Transverse colon (tissue), 4 donors: Measurements from ENCODE around the gene ARSD. TPM values are rescaled to one million over a fixed set of nuclear protein-coding genes. Genes with fewer than 3 reads are reported as not detected.
"Not testable (repeated sequence)": the region's sequence is repeated elsewhere in the genome, so short reads cannot be mapped to it uniquely, and the experiment has no call there.

ENCODE experiments used
- DNase-seq: peaks from one replicate; pipeline ENCODE4 v3.0.0-alpha.2; 2019
- H3K27ac ChIP-seq, 4 donors: fragments of 200-600 bp; sonication (generic); 2 replicates each; pipeline ENCODE4 v1.5.1; 2016 to 2018; ENCODE audit warnings: inconsistent platforms in 4 of 4
- H3K27me3 ChIP-seq: fragments of 200-600 bp; sonication (generic); 2 replicates; pipeline ENCODE4 v1.5.1; 2017; ENCODE audit warnings: inconsistent platforms
- H3K36me3 ChIP-seq, 4 donors: fragments of 200-600 bp; sonication (generic); 2 replicates each; pipeline ENCODE4 v1.5.1; 2017 to 2019; ENCODE audit warnings: inconsistent platforms in 4 of 4
- H3K4me1 ChIP-seq, 4 donors: fragments of 200-600 bp; sonication (generic); 2 replicates each; pipeline ENCODE4 v1.5.1; 2017 to 2020; ENCODE audit warnings: inconsistent platforms in 4 of 4
- H3K4me3 ChIP-seq, 4 donors: fragments of 200-600 bp; sonication (generic); 1 replicate in 1 of 4; 2 replicates in 3 of 4; pipeline versions ENCODE4 v1.5.1 to v1.6.1; 2017 to 2019; ENCODE audit warnings: inconsistent platforms in 4 of 4
- H3K9me3 ChIP-seq, 2 donors: fragments of 200-600 bp; sonication (generic); 2 replicates each; pipeline ENCODE4 v1.5.1; 2017 to 2019; ENCODE audit warnings: inconsistent platforms in 2 of 2
- EP300 ChIP-seq: sonication (generic); formaldehyde crosslinking; IDR thresholded peaks from one replicate; pipeline ENCODE4 v1.6.1; 2017; ENCODE audit warnings: antibody characterized with exemption, low read depth
- POLR2A ChIP-seq: fragments of 450-650 bp; IDR thresholded peaks from one replicate; pipeline ENCODE4 v1.6.1; 2016; ENCODE audit warnings: antibody characterized with exemption, mild to moderate bottlenecking, moderate library complexity
- POLR2AphosphoS5 ChIP-seq, 3 donors: sonication (generic); formaldehyde crosslinking; IDR thresholded peaks; one replicate each; pipeline ENCODE4 v1.6.1; 2016; ENCODE audit warnings: antibody characterized with exemption in 3 of 3
- WGBS, 2 donors: methylation state at CpG; one replicate each; pipeline ENCODE4 v1.1.5; 2018; ENCODE audit warnings: low coverage in 1 of 2; 5-methylcytosine and 5-hydroxymethylcytosine counted together
- in situ Hi-C, 4 donors: fragments of 200-750 bp; cut with MboI; loops; one replicate each; pipeline versions ENCODE4 v1.15.0 to v1.15.1; 2017; ENCODE audit warnings: low sequenced_read_pairs in 3 of 4, low pct_ligation_motif_present in 1 of 4, low pct_unique_long_range_greater_than_20kb in 1 of 4
- intact Hi-C: fragments of 100-400 bp; cut with DNase I; formaldehyde crosslinking; loops from one replicate; pipeline ENCODE4 v1.15.1; 2023; ENCODE audit warnings: low total_unique reads
- total RNA-seq, 4 donors: library from RNA; depleted of rRNA; stranded (reverse); fragments of >200 nt; gene quantifications; one replicate each; pipeline ENCODE4 v1.1.0, GENCODE V29; 2016
- TF ChIP-seq, protein P1 (sequence below), 5 experiments: fragments of 200-600 bp in 3 of 5; fragments of 450-650 bp in 2 of 5; sonication (generic) in 3 of 5; IDR thresholded peaks; 1 replicate in 2 of 5; 2 replicates in 3 of 5; pipeline ENCODE4 v1.5.1; 2016 to 2017; ENCODE audit warnings: antibody characterized with exemption in 5 of 5, inconsistent platforms in 3 of 5, mild to moderate bottlenecking in 2 of 5, moderate library complexity in 1 of 5

ARSD gene
- total RNA-seq, 4 donors from 2014 or later = 47.1 to 65.4 (median 58.6) TPM

DNA sequence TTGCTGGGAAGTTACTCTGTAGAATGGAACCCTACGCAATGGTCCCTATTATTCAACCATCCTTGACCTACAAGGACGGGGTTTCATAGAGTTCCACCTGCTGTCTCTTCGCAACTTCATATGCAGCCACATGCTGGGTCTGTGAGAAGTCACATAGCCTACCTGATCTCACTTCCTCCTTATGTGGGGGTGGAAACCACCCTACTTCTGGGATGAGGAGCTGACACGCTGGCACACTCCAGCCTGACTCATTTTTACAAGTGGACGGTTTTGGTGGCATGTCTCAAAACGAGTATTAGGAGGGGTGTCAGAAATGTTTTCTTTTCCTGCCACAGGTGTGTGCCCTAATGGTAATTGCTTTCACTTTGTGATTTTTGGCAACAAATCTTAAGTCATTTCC lies 36.8 kb upstream of the ARSD start:
- no peaks in the 10 kb centered on the region for H3K27me3 ChIP-seq
- no peaks in the 10 kb centered on the region for H3K4me1 ChIP-seq
- intact Hi-C loops = no loop called here
- no peaks in the 10 kb centered on the region for H3K9me3 ChIP-seq
- H3K27ac ChIP-seq = no peak overlapping the region
- WGBS, 2 donors = 28 to 73% methylated on average over 2 to 6 of the region's 6 CpGs
- in situ Hi-C loops = no loop called here
- no peak overlapping the region for H3K4me3 ChIP-seq
- no peaks in the 10 kb centered on the region for H3K36me3 ChIP-seq
- DNase-seq = no peak
- TF ChIP-seq EP300 = no peak
- no peak for TF ChIP-seq POLR2A
- no peak for TF ChIP-seq POLR2AphosphoS5 (IDR thresholded peaks at IDR 0.05)
- TF ChIP-seq, protein P1, sequence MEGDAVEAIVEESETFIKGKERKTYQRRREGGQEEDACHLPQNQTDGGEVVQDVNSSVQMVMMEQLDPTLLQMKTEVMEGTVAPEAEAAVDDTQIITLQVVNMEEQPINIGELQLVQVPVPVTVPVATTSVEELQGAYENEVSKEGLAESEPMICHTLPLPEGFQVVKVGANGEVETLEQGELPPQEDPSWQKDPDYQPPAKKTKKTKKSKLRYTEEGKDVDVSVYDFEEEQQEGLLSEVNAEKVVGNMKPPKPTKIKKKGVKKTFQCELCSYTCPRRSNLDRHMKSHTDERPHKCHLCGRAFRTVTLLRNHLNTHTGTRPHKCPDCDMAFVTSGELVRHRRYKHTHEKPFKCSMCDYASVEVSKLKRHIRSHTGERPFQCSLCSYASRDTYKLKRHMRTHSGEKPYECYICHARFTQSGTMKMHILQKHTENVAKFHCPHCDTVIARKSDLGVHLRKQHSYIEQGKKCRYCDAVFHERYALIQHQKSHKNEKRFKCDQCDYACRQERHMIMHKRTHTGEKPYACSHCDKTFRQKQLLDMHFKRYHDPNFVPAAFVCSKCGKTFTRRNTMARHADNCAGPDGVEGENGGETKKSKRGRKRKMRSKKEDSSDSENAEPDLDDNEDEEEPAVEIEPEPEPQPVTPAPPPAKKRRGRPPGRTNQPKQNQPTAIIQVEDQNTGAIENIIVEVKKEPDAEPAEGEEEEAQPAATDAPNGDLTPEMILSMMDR (IDR thresholded peaks at IDR 0.05) = no peak

- H3K9me3 ChIP-seq, H3K4me1 ChIP-seq, H3K36me3 ChIP-seq, in situ Hi-C loops, H3K27me3 ChIP-seq, intact Hi-C loops: not testable (repeated sequence)
- DNase-seq = peak; percentile 49
- WGBS, 2 donors = 38% methylated on average over 15 of the region's 16 CpGs; no CpG with 5 or more reads in 1 of the 2 donors
- Histone ChIP-seq H3K4me3 (peak overlapping the region in 1 of 4 donors; percentile 28), H3K27ac (peak overlapping the region; percentile 60 to 76 (median 68))
These were observed 35.1 kb upstream of the ARSD start for GRCh38 chrX:2963992-2964794.

- peak overlapping the region; percentile 60 to 76 (median 68) for H3K27ac ChIP-seq
- in situ Hi-C loops, H3K4me3 ChIP-seq, DNase-seq, H3K9me3 ChIP-seq, H3K36me3 ChIP-seq, H3K4me1 ChIP-seq, intact Hi-C loops, H3K27me3 ChIP-seq: not testable (repeated sequence)
- 75% methylated on average over 7 of the region's 7 CpGs; no CpG with 5 or more reads in 1 of the 2 donors for WGBS, 2 donors
These were observed 34.3 kb upstream of the ARSD start for GRCh38 chrX:2963449-2963848.

- DNase-seq = peak; percentile 11
- TF ChIP-seq, protein P1 (IDR thresholded peaks at IDR 0.05) = no peak
- TF ChIP-seq POLR2A = no peak
- TF ChIP-seq EP300 = no peak
- TF ChIP-seq POLR2AphosphoS5 (IDR thresholded peaks at IDR 0.05) = no peak
- no peaks in the 10 kb centered on the region for H3K4me1 ChIP-seq
- in situ Hi-C loops (no loop called here), intact Hi-C loops (no loop called here)
- 67% methylated on average over 11 of the region's 11 CpGs; no CpG with 5 or more reads in 1 of the 2 donors for WGBS, 2 donors
- H3K27me3 ChIP-seq = no peaks in the 10 kb centered on the region
- H3K9me3 ChIP-seq = no peaks in the 10 kb centered on the region
- peak overlapping the region in 1 of 4 donors; percentile 16 for H3K4me3 ChIP-seq
- peak overlapping the region in 1 of 4 donors; percentile 28 for H3K27ac ChIP-seq
- no peaks in the 10 kb centered on the region for H3K36me3 ChIP-seq
These were observed 33.2 kb upstream of the ARSD start for GRCh38 chrX:2962381-2962780.

DNA sequence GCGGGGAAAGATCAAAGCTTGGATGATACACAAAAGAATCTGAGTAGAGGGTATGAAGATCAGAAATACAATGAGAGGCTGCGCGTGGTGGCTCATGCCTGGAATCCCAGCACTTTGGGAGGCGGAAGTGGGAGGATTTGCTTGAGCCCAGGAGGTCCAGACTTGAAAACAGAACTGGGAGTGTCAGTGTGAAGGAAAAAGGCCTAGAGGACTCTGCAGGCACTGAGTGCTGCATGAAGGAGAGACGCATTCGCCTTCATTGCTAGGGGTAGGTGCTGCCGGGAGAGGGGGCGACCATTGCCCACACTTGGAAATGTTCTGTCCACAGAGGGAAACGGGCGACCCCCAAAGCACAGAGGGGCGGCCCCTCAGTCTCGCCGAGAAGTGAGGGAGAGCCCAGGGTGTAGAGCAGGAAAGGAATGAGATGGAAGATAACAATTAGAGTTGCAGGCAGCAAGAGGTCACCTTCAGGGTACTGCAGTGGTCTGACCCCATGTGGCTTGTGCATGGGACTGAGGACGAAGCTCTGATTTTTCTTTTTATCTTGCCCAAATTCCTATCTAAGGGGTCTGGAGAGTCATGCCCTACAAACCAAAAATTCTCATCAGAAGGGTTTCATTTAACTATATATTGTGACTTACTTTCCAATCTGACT lies 31.8 kb upstream of the ARSD start:
- no peaks in the 10 kb centered on the region for H3K9me3 ChIP-seq
- 85% methylated on average over 14 of the region's 14 CpGs; no CpG with 5 or more reads in 1 of the 2 donors for WGBS, 2 donors
- no peak for TF ChIP-seq POLR2A
- no peak for TF ChIP-seq POLR2AphosphoS5 (IDR thresholded peaks at IDR 0.05)
- no peak for TF ChIP-seq EP300
- TF ChIP-seq, protein P1 (IDR thresholded peaks at IDR 0.05) = no peak
- in situ Hi-C loops (no loop called here), intact Hi-C loops (no loop called here)
- no peaks in the 10 kb centered on the region for H3K4me1 ChIP-seq
- H3K4me3 ChIP-seq = no peak overlapping the region
- H3K36me3 ChIP-seq = no peaks in the 10 kb centered on the region
- no peak overlapping the region for H3K27ac ChIP-seq
- H3K27me3 ChIP-seq = no peaks in the 10 kb centered on the region
- no peak for DNase-seq
